ENCODE measurements around the gene PLS3. TPM values are rescaled to one million over a fixed set of nuclear protein-coding genes. Genes with fewer than 3 reads are reported as not detected.
"Not testable (repeated sequence)": the region's sequence is repeated elsewhere in the genome, so short reads cannot be mapped to it uniquely, and the experiment has no call there.

Gene PLS3
- total RNA-seq, 3 donors from 2014 or later = 64.6 to 79.5 (median 69.4) TPM

- TF ChIP-seq POLR2AphosphoS5 (IDR thresholded peaks at IDR 0.05) (no peak), POLR2A (IDR thresholded peaks at IDR 0.05) (no peak), CTCF (IDR thresholded peaks at IDR 0.05) (no peak)
- DNase-seq (ENCODE audit: low spot score in 2 of 2) = no peak
- peak overlapping the region in 1 of 2 donors; percentile 54 for H3K27ac ChIP-seq
- H3K9me3 ChIP-seq = no peaks in the 10 kb centered on the region
- H3K27me3 ChIP-seq = peaks cover 0 to 49% of the 10 kb centered on the region in 2 donors
- intact Hi-C loops (cut with DNase I; ENCODE audit: low total_unique reads) = no loop called here
- no peaks in the 10 kb centered on the region for H3K36me3 ChIP-seq
- no peaks in the 10 kb centered on the region for H3K4me1 ChIP-seq
- no peak overlapping the region for H3K4me3 ChIP-seq
Measured at GRCh38 chrX:115624916-115625315, 63.9 kb downstream of the PLS3 start.

GRCh38 chrX:115625572-115626301 lies 64.8 kb downstream of the PLS3 start:
- H3K27me3 ChIP-seq = peaks cover 0 to 46% of the 10 kb centered on the region in 2 donors
- no peaks in the 10 kb centered on the region for H3K4me1 ChIP-seq
- no peak overlapping the region for H3K4me3 ChIP-seq
- intact Hi-C loops (cut with DNase I; ENCODE audit: low total_unique reads) = no loop called here
- no peaks in the 10 kb centered on the region for H3K36me3 ChIP-seq
- DNase-seq (ENCODE audit: low spot score in 2 of 2) = no peak
- no peak for TF ChIP-seq CTCF (IDR thresholded peaks at IDR 0.05)
- TF ChIP-seq POLR2AphosphoS5 (IDR thresholded peaks at IDR 0.05) = no peak
- TF ChIP-seq POLR2A (IDR thresholded peaks at IDR 0.05) = no peak
- H3K9me3 ChIP-seq = no peaks in the 10 kb centered on the region
- H3K27ac ChIP-seq = peak overlapping the region in 1 of 2 donors; percentile 54

GRCh38 chrX:115630204-115630603 lies 69.2 kb downstream of the PLS3 start:
- no peak overlapping the region for H3K27ac ChIP-seq
- no peak overlapping the region for H3K4me3 ChIP-seq
- no peaks in the 10 kb centered on the region for H3K4me1 ChIP-seq
- no peaks in the 10 kb centered on the region for H3K9me3 ChIP-seq
- no peak for DNase-seq (ENCODE audit: low spot score in 2 of 2)
- intact Hi-C loops (cut with DNase I; ENCODE audit: low total_unique reads) = no loop called here
- peaks cover 0 to 40% of the 10 kb centered on the region in 2 donors for H3K27me3 ChIP-seq
- H3K36me3 ChIP-seq = no peaks in the 10 kb centered on the region
- TF ChIP-seq CTCF (IDR thresholded peaks at IDR 0.05) (no peak), POLR2A (IDR thresholded peaks at IDR 0.05) (no peak), POLR2AphosphoS5 (IDR thresholded peaks at IDR 0.05) (no peak)

GRCh38 chrX:115632455-115632854 lies 71.5 kb downstream of the PLS3 start:
- intact Hi-C loops (cut with DNase I; ENCODE audit: low total_unique reads) = no loop called here
- Histone ChIP-seq H3K9me3 (no peaks in the 10 kb centered on the region), H3K4me1 (no peaks in the 10 kb centered on the region), H3K27ac (no peak overlapping the region), H3K27me3 (peaks cover 0 to 30% of the 10 kb centered on the region in 2 donors), H3K4me3 (no peak overlapping the region), H3K36me3 (no peaks in the 10 kb centered on the region)
- DNase-seq (ENCODE audit: low spot score in 2 of 2) = no peak
- TF ChIP-seq CTCF (IDR thresholded peaks at IDR 0.05) (no peak), POLR2A (IDR thresholded peaks at IDR 0.05) (no peak), POLR2AphosphoS5 (IDR thresholded peaks at IDR 0.05) (no peak)

- peaks cover 0 to 34% of the 10 kb centered on the region in 2 donors for H3K27me3 ChIP-seq
- H3K9me3 ChIP-seq; intact Hi-C loops (cut with DNase I; ENCODE audit: low total_unique reads); H3K4me1 ChIP-seq; DNase-seq (ENCODE audit: low spot score in 2 of 2); H3K36me3 ChIP-seq; H3K4me3 ChIP-seq; H3K27ac ChIP-seq: not testable (repeated sequence)
Measured at GRCh38 chrX:115633397-115633796, 72.4 kb downstream of the PLS3 start.

Measured in breast epithelium (tissue), 4 donors.